Cardiac fibroblast (primary cell): ENCODE data around the gene KDM8.
A peak's percentile ranks its signal among the peaks of the same experiment; 100 is the strongest.

Experiments
- DNase-seq, 2 donors: peaks; one replicate each; pipeline versions ENCODE4 v3.0.0 to v3.0.0-alpha.2; 2010; ENCODE audit warnings: low read depth in 2 of 2
- H3K4me3 ChIP-seq, 2 donors: replicated peaks in 1 of 2; 1 replicate in 1 of 2; 2 replicates in 1 of 2; pipeline ENCODE4 v1.5.1; 2011; ENCODE audit warnings: low read depth in 2 of 2, low read length in 2 of 2, mild to moderate bottlenecking in 2 of 2, moderate library complexity in 1 of 2
- CTCF ChIP-seq: IDR thresholded peaks from one replicate; pipeline ENCODE4 v1.5.1; 2011; ENCODE audit warnings: low read depth, mild to moderate bottlenecking, low read length, inconsistent platforms

KDM8 gene

GRCh38 chr16:27203507-27204311, at the start of gene KDM8:
KDM8 (plus strand) TSS chr16:27203526; CDS start chr16:27210124, 6,598 bp downstream.
- DNase-seq = peak; percentile 100
- no peak for TF ChIP-seq CTCF
- peak within 1 kb of the TSS; percentile 75 to 89 for H3K4me3 ChIP-seq

- no peak overlapping the region for H3K4me3 ChIP-seq
- peak; percentile 41 to 49 for DNase-seq
- peak; percentile 98 for TF ChIP-seq CTCF
Observed at GRCh38 chr16:27154705-27155521, 48.4 kb upstream of the KDM8 start.

- no peak overlapping the region for H3K4me3 ChIP-seq
- no peak for DNase-seq
- TF ChIP-seq CTCF = no peak
Observed at GRCh38 chr16:27156579-27156978, 46.7 kb upstream of the KDM8 start.

DNA sequence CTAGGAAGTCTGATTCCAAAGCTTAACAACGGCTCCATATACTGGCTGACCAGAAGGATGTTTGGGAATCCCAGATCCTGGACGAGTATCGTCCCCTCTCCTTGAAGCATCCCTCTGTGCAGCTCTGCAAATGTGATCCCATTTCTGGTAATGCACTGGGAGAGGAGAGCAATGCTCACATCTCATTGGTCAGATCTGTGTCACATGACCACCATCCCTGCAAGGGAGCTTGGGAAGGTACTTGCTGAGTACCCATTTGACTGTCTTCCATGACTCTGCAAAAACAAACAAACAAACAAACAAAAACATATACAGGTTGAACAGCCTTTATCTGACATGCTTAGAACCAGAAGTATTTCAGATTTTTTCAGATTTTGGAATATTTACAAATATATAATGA, 41.9 kb upstream of the KDM8 start:
- TF ChIP-seq CTCF = no peak
- H3K4me3 ChIP-seq = no peak overlapping the region
- no peak for DNase-seq

DNA sequence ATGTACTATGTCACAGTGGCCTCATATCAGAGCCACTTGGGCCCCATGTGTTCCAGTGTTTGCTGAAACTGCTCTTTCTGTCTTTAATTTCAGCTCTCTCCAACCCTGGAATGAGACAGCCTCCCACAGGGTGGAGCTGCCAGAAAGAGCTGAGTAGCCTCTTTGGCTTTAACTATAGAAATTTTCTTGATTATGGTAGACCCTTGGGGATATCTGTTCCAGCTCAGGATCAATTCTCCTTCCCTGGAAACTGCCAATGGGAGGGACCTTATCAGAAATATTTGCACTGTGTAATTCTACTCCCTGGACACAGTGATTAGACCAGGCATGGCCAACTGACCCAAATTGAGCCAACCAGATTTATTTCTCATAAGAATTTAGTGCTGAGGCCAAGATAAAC, 39.0 kb upstream of the KDM8 start:
- no peak for TF ChIP-seq CTCF
- H3K4me3 ChIP-seq = no peak overlapping the region
- peak in 1 of 2 donors; percentile 15 for DNase-seq

- no peak overlapping the region for H3K4me3 ChIP-seq
- TF ChIP-seq CTCF = no peak
- DNase-seq = no peak
Observed at GRCh38 chr16:27165576-27165975, 37.8 kb upstream of the KDM8 start.
